Measurements from ENCODE around the gene PLD4. TPM values are rescaled to one million over a fixed set of nuclear protein-coding genes. Genes with fewer than 3 reads are reported as not detected.

The PLD4 gene
- total RNA-seq: not detected

GRCh38 chr14:104924421-104925213 lies at the start of gene PLD4:
Gene PLD4, plus strand, starts transcription at chr14:104924879. Its CDS starts 2,262 bp downstream, at chr14:104927141.
- H3K4me3 Mint-ChIP-seq: no peak within 1 kb of the TSS
- no peaks in the 10 kb centered on the region for H3K36me3 Mint-ChIP-seq (ENCODE audit: low read depth)
- CTCF ChIA-PET: no interaction called here
- intact Hi-C loops (cut with micrococcal nuclease): no loop called here
- no peak for DNase-seq
- no peak within 1 kb of the TSS for H3K27ac Mint-ChIP-seq
- H3K27me3 Mint-ChIP-seq (ENCODE audit: low read depth): no peaks in the 10 kb centered on the region
- peaks cover 2% of the 10 kb centered on the region for H3K9me3 Mint-ChIP-seq
- no peaks in the 10 kb centered on the region for H3K4me1 Mint-ChIP-seq (ENCODE audit: low read depth)

DNA sequence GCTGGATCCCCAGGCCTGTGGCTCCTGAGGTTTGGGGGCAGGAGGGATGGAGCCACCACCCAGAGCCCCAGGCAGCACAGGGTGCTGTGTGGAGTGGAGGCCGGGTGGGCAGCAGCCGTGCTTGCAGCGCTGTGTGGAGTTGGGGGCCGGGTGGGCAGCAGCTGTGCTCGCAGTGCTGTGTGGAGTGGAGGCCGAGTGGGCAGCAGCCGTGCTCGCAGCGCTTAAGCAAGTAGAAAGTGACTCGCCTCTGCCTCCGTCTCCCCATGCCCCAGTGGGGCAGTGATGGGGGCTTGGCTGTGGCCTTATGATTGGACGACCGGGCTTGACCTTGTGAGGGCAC lies 49.3 kb upstream of the PLD4 start:
- intact Hi-C loops (cut with micrococcal nuclease): no loop called here
- peaks cover 4% of the 10 kb centered on the region for H3K4me1 Mint-ChIP-seq (ENCODE audit: low read depth)
- CTCF ChIA-PET: no interaction called here
- no peak overlapping the region for H3K4me3 Mint-ChIP-seq
- no peak for DNase-seq
- H3K27me3 Mint-ChIP-seq (ENCODE audit: low read depth): no peaks in the 10 kb centered on the region
- H3K9me3 Mint-ChIP-seq: no peaks in the 10 kb centered on the region
- H3K27ac Mint-ChIP-seq: no peak overlapping the region
- no peaks in the 10 kb centered on the region for H3K36me3 Mint-ChIP-seq (ENCODE audit: low read depth)

GRCh38 chr14:104875811-104876210 lies 48.9 kb upstream of the PLD4 start:
- no peak overlapping the region for H3K27ac Mint-ChIP-seq
- H3K9me3 Mint-ChIP-seq: no peaks in the 10 kb centered on the region
- CTCF ChIA-PET: no interaction called here
- H3K4me3 Mint-ChIP-seq: no peak overlapping the region
- H3K4me1 Mint-ChIP-seq (ENCODE audit: low read depth): peaks cover 4% of the 10 kb centered on the region
- no peaks in the 10 kb centered on the region for H3K27me3 Mint-ChIP-seq (ENCODE audit: low read depth)
- no peak for DNase-seq
- intact Hi-C loops (cut with micrococcal nuclease): no loop called here
- no peaks in the 10 kb centered on the region for H3K36me3 Mint-ChIP-seq (ENCODE audit: low read depth)

DNA sequence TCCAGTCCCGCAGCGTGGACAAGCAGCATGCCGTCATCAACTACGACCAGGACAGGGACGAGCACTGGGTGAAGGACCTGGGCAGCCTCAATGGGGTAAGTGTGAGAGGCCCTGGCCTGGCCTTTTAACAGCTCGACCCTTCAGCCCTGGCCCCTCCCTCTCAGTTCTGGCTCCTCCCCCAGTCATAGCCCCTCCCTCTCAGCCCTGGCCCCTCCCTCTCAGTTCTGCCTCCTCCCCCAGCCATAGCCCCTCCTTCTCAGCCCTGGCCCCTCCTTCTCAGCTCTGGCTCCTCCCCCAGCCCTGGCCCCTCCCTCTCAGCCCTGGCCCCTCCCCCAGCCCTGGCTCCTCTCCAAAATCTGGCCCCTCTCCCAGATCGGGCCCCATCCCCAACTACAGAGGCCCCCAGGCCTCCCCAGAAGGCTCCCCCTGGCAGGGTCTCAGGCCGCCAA lies 48.4 kb upstream of the PLD4 start:
- Mint-ChIP-seq H3K4me3 (no peak overlapping the region), H3K36me3 (ENCODE audit: low read depth) (no peaks in the 10 kb centered on the region), H3K27me3 (ENCODE audit: low read depth) (no peaks in the 10 kb centered on the region), H3K4me1 (ENCODE audit: low read depth) (peaks cover 4% of the 10 kb centered on the region), H3K9me3 (no peaks in the 10 kb centered on the region), H3K27ac (no peak overlapping the region)
- CTCF ChIA-PET: no interaction called here
- intact Hi-C loops (cut with micrococcal nuclease): no loop called here
- DNase-seq: peak; percentile 37

- no peak for DNase-seq
- Mint-ChIP-seq H3K9me3 (no peaks in the 10 kb centered on the region), H3K4me1 (ENCODE audit: low read depth) (peaks cover 4% of the 10 kb centered on the region), H3K4me3 (no peak overlapping the region), H3K27me3 (ENCODE audit: low read depth) (no peaks in the 10 kb centered on the region), H3K36me3 (ENCODE audit: low read depth) (no peaks in the 10 kb centered on the region), H3K27ac (no peak overlapping the region)
- intact Hi-C loops (cut with micrococcal nuclease): no loop called here
- CTCF ChIA-PET: no interaction called here
These were observed 47.4 kb upstream of the PLD4 start for GRCh38 chr14:104877066-104877805.

GRCh38 chr14:104877806-104878550 lies 46.7 kb upstream of the PLD4 start:
- Mint-ChIP-seq H3K27me3 (ENCODE audit: low read depth) (no peaks in the 10 kb centered on the region), H3K4me3 (no peak overlapping the region), H3K9me3 (no peaks in the 10 kb centered on the region), H3K36me3 (ENCODE audit: low read depth) (no peaks in the 10 kb centered on the region), H3K4me1 (ENCODE audit: low read depth) (no peaks in the 10 kb centered on the region), H3K27ac (no peak overlapping the region)
- intact Hi-C loops (cut with micrococcal nuclease): no loop called here
- CTCF ChIA-PET: no interaction called here
- no peak for DNase-seq

GRCh38 chr14:104878582-104878981 lies 46.1 kb upstream of the PLD4 start:
- Mint-ChIP-seq H3K27me3 (ENCODE audit: low read depth) (no peaks in the 10 kb centered on the region), H3K4me1 (ENCODE audit: low read depth) (no peaks in the 10 kb centered on the region), H3K36me3 (ENCODE audit: low read depth) (no peaks in the 10 kb centered on the region), H3K9me3 (no peaks in the 10 kb centered on the region), H3K27ac (no peak overlapping the region), H3K4me3 (no peak overlapping the region)
- DNase-seq: no peak
- CTCF ChIA-PET: no interaction called here
- intact Hi-C loops (cut with micrococcal nuclease): no loop called here

DNA sequence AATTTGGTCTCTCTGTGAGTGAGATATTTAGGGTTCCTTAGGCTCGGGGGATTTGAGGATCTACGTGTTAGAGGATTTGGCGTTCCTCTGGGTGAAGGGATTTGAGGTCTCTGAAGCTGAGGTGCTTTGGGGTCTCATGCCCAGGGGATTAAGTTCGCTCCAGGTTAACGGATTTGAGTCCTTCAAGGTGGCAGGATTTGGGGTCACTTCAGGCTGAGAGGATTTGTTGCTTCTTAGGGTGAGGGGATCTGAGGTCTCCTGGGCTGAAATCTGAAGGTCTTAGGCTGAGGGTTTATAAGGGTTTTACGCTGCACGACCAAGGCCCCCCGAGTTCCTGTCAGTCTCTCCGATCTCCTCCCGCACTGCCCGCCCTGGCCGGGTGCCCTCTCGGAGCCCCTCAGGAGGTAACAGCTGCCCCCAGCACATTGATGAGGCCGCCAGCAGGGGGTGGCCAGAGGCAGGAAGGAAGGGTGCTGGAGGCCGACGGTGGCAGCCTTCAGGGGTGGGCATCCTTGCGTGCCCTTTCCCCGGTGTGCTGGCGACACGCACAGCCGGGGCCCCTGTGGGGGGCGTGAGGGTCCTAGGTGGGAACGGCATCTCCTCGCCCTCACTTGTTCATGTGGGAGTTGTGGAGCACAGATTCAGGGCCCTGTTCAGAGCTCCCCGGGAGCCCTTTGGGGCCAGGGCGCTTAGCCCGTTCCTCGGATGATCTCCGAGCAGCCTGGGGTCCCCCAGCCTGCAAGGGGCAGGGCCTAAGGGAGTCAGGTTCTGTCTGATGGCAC lies 45.3 kb upstream of the PLD4 start:
- Mint-ChIP-seq H3K27me3 (ENCODE audit: low read depth) (no peaks in the 10 kb centered on the region), H3K9me3 (no peaks in the 10 kb centered on the region), H3K36me3 (ENCODE audit: low read depth) (no peaks in the 10 kb centered on the region), H3K4me3 (no peak overlapping the region), H3K4me1 (ENCODE audit: low read depth) (no peaks in the 10 kb centered on the region), H3K27ac (no peak overlapping the region)
- DNase-seq: no peak
- intact Hi-C loops (cut with micrococcal nuclease): no loop called here
- CTCF ChIA-PET: no interaction called here

- H3K4me1 Mint-ChIP-seq (ENCODE audit: low read depth): no peaks in the 10 kb centered on the region
- H3K36me3 Mint-ChIP-seq (ENCODE audit: low read depth): no peaks in the 10 kb centered on the region
- DNase-seq: no peak
- H3K27ac Mint-ChIP-seq: no peak overlapping the region
- no peaks in the 10 kb centered on the region for H3K27me3 Mint-ChIP-seq (ENCODE audit: low read depth)
- intact Hi-C loops (cut with micrococcal nuclease): no loop called here
- H3K9me3 Mint-ChIP-seq: no peaks in the 10 kb centered on the region
- H3K4me3 Mint-ChIP-seq: no peak overlapping the region
- CTCF ChIA-PET: no interaction called here
These were observed 44.6 kb upstream of the PLD4 start for GRCh38 chr14:104879983-104880565.

GRCh38 chr14:104880584-104881210 lies 44.0 kb upstream of the PLD4 start:
- Mint-ChIP-seq H3K4me3 (no peak overlapping the region), H3K9me3 (no peaks in the 10 kb centered on the region), H3K4me1 (ENCODE audit: low read depth) (no peaks in the 10 kb centered on the region), H3K36me3 (ENCODE audit: low read depth) (no peaks in the 10 kb centered on the region), H3K27ac (no peak overlapping the region), H3K27me3 (ENCODE audit: low read depth) (no peaks in the 10 kb centered on the region)
- CTCF ChIA-PET: no interaction called here
- intact Hi-C loops (cut with micrococcal nuclease): no loop called here
- no peak for DNase-seq

GRCh38 chr14:104881369-104881979 lies 43.2 kb upstream of the PLD4 start:
- Mint-ChIP-seq H3K27ac (no peak overlapping the region), H3K9me3 (no peaks in the 10 kb centered on the region), H3K36me3 (ENCODE audit: low read depth) (no peaks in the 10 kb centered on the region), H3K27me3 (ENCODE audit: low read depth) (no peaks in the 10 kb centered on the region), H3K4me1 (ENCODE audit: low read depth) (no peaks in the 10 kb centered on the region), H3K4me3 (no peak overlapping the region)
- CTCF ChIA-PET: no interaction called here
- DNase-seq: no peak
- intact Hi-C loops (cut with micrococcal nuclease): no loop called here
